Coronary artery (tissue), 2 donors: ENCODE results near the gene PRRT1.

ENCODE experiments used
- DNase-seq: peaks from one replicate; pipeline ENCODE4 v3.0.0-alpha.2; 2017; ENCODE audit warnings: low spot score
- H3K27ac ChIP-seq, 2 donors: fragments of 200-600 bp; sonication (generic); one replicate each; pipeline ENCODE4 v1.5.1; 2016 to 2019
- H3K4me3 ChIP-seq: fragments of 200-600 bp; sonication (generic); 2 replicates; pipeline ENCODE4 v1.5.1; 2016; ENCODE audit warnings: mild to moderate bottlenecking, moderate library complexity
- CTCF ChIP-seq: fragments of 200-600 bp; sonication (generic); IDR thresholded peaks from one replicate; pipeline ENCODE4 v1.5.1; 2019; ENCODE audit warnings: antibody characterized with exemption

The PRRT1 gene

GRCh38 chr6:32123681-32124080, 28.1 kb downstream of the PRRT1 start:
- no peak overlapping the region for H3K4me3 ChIP-seq
- H3K27ac ChIP-seq, result no peak overlapping the region
- DNase-seq, result no peak
- TF ChIP-seq CTCF, result no peak

GRCh38 chr6:32120573-32121059, 31.1 kb downstream of the PRRT1 start:
- TF ChIP-seq CTCF, result no peak
- Histone ChIP-seq H3K27ac (no peak overlapping the region), H3K4me3 (no peak overlapping the region)
- DNase-seq, result no peak

GRCh38 chr6:32118782-32119628, 32.7 kb downstream of the PRRT1 start:
- Histone ChIP-seq H3K27ac (peak overlapping the region in 1 of 2 donors; percentile 77), H3K4me3 (no peak overlapping the region)
- TF ChIP-seq CTCF, result peak; percentile 73
- DNase-seq, result no peak

- H3K27ac ChIP-seq, result no peak overlapping the region
- H3K4me3 ChIP-seq, result no peak overlapping the region
- TF ChIP-seq CTCF, result no peak
- no peak for DNase-seq
Observed at GRCh38 chr6:32117461-32117860, 34.3 kb downstream of the PRRT1 start.

GRCh38 chr6:32116674-32117073, 35.1 kb downstream of the PRRT1 start:
- Histone ChIP-seq H3K4me3 (no peak overlapping the region), H3K27ac (no peak overlapping the region)
- TF ChIP-seq CTCF, result no peak
- DNase-seq, result no peak

- peak overlapping the region in 1 of 2 donors; percentile 48 for H3K27ac ChIP-seq
- TF ChIP-seq CTCF, result no peak
- DNase-seq, result no peak
- H3K4me3 ChIP-seq, result no peak overlapping the region
Observed at GRCh38 chr6:32115623-32116022, 36.1 kb downstream of the PRRT1 start.

- Histone ChIP-seq H3K4me3 (no peak overlapping the region), H3K27ac (peak overlapping the region in 1 of 2 donors; percentile 88)
- no peak for DNase-seq
- no peak for TF ChIP-seq CTCF
Observed at GRCh38 chr6:32114796-32115195, 36.9 kb downstream of the PRRT1 start.
